Stimulated activated naive CD4-positive, alpha-beta T cell (primary cell): ENCODE results near the gene BCL3.

ENCODE experiments used
- DNase-seq, 6 experiments: peaks; one replicate each; lab custom pipeline; 2025; lab: John Stamatoyannopoulos, UW

The BCL3 gene

DNA sequence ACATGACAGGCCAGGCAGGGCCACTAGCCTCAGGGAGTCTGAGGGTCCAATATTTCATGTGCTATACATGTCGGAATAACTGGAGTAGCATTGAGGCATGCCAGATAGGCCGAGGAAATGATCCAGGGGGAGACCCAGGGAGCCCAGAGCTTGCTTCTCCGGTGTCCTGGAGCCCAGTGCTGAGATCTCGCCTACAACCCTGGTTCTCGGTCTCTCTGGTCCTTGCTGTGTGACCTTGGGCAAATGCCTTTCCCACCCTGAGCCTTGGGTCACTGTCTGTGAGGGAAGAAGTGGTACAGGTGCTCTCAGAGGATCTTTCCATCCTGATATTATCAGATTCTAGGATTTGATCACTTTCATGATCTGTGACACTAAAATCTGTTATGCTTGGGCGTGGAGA lies 40.5 kb downstream of the BCL3 start:
- DNase-seq = no peak

- peak in 2 of 6 experiments; percentile 9 to 28 for DNase-seq
Observed at GRCh38 chr19:44789943-44790483, 41.5 kb downstream of the BCL3 start.

DNA sequence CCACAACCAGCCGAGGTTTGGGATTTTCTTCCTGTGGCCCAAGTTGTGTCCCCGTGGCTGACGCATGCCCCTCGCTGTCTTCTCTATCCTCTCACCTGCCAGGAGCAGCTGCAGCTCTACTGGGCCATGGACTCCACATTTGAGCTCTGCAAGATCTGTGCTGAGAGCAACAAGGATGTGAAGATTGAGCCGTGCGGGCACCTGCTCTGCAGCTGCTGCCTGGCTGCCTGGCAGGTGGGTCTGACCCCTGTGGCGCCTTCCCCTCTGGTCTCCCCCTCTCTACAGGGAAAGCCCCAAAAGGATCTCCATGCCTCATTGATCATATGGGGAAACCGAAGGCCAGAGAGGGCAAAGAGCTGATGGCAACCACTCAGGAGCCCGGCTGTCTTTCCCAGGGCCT lies 43.8 kb downstream of the BCL3 start:
- DNase-seq = no peak

GRCh38 chr19:44794610-44795009 lies 46.1 kb downstream of the BCL3 start:
- no peak for DNase-seq

DNA sequence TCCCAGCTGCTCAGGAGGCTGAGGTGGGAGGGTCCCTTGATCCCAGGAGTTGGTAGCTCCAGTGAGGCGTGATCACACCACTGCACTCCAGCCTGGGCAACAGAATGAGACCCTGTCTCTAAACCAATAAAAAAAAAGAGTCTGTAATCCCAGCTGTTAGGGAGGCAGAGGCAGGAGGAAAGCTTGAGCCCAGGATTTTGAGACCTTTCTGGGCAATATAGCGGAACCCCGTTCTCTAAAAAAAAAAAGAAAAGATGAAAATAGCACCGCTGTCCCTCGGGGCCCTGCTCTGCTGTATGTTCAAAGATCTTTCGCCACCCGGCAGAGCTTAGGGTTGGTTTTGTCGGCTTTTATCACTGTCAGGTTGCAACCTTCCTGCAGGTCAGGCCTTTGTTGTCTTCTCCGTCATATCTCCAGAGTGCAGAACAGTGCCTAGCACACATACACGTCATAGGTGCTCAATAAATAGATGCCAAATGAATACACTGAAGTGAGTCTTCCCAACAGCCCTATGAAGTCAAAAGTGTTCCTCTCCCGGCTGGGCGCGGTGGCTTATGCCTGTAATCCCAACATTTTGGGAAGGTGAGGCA lies 47.0 kb downstream of the BCL3 start:
- no peak for DNase-seq

GRCh38 chr19:44796701-44797115 lies 48.2 kb downstream of the BCL3 start:
- DNase-seq = no peak

- DNase-seq = no peak
Observed at GRCh38 chr19:44799627-44800346, 51.3 kb downstream of the BCL3 start.

DNA sequence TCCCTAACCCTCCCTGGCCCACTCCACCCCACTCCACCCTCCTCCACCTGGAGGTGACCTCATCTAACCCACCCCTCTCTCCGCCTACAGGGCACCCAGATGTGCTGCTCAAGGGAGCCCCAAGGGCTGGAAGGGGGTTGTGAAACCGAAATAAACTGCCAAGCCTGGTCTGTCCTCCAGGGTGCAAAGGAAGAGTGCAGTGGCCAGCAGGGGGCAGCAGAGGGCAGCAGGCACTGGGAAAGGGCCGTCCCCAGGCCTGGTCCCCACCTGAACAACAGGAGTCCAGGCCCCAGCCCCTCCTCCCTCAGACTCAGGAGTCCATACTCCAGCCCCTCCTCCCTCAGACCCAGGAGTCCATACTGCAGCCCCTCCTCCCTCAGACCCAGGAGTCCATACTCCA lies 52.0 kb downstream of the BCL3 start:
- DNase-seq = peak; percentile 48 to 83 (median 70)

DNA sequence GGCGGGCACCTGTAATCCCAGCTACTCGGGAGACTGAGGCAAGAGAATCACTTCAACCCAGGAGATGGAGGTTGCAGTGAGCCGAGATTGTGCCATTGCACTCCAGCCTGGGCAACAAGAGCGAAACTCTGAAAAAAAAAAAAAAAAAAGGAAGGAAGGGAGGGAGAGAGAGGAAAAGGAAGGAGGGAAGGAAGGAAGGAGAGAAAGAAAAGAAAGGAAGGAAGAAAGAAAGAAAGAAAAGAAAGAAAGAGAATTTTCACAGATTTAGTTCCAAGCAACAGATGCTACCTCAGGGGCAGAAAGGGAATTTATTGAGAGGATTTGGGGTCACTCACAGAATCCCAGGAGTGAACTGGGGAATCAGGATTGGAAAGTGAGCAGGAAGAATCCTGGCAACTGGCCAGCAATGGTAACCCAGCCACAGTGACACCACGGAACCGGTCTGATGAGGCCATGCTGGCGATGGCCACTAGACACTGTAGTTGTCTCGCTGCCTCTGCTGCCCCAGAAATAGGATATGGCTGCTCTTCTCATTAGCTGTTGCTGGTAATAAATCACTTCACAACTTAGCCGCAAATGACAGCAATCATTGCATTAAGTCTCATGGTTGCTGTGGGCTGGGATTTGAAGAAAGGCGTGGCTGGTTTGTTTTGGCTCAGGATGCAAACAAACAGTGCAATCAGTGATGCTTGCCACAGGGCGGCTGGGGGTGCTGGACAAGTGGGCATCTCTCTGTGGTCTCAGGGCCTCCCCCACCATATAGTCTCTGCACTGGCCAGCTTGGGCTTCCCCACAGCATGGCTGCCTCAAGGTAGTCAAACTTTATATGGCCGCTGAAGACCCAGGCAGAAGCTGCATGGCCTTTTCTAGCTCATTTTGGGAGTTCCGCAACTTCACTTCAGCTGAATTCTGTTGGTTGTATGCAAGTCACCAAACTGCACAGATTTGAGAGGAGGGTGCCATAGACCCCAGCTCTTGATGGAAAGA lies 55.2 kb downstream of the BCL3 start:
- DNase-seq = no peak

GRCh38 chr19:44806291-44806690 lies 57.8 kb downstream of the BCL3 start:
- DNase-seq = no peak

DNA sequence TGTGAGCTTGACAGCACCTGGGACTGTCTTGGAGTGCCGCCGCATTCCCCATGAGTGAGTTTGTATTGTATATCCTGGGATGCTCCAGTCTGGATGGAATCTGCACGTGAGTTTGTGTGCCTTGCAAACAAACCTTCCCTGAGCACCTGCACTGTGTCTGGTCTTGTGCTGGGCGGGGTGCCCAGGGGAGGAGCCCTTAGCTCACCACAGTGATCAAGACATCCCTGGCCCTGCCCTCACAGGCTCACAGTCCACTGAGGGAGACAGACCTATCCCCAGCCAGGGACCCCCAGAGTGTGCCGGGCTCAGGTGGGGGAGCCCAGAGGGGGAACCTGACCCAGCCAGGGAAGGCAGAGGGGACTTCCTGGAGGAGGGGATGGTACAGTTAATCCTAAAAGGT lies 58.7 kb downstream of the BCL3 start:
- no peak for DNase-seq

DNA sequence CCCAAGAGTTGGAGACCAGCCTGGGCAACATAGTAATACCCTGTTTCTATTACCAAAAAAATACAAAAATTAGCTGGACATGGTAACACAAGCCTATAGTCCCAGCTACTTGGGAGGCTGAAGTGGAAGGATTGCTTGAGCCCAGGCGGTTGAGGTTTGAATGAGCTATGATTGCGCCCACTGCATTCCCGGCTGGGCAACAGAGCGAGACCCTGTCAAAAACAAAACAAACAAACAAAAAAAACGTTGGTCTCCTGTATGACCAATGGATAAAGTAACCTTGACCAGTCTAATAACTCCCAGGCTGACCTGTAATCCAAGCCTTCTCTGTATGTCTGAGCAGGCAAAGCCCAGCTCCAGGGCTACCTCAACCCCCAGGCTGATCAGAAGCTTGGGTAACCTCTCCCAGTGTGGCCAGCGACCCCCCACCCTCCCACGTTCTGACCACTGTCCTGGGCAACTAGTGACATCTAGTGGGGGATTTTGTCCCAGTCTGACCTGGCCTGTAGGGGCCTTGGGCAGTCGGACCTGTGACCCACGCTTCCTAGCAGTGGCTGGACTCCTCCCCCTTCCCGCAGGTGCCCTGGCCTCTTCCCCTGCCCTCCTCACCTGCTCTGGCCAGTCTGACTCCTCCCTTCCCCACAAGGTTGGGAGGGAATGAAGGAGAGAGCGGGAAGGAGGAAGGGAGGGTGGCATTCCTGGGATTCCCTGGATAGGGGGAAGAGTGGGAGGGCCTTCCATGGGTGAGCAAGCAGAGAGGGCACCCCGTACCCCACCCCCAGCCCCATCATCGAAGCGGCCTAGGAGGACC lies 59.3 kb downstream of the BCL3 start:
- no peak for DNase-seq

DNA sequence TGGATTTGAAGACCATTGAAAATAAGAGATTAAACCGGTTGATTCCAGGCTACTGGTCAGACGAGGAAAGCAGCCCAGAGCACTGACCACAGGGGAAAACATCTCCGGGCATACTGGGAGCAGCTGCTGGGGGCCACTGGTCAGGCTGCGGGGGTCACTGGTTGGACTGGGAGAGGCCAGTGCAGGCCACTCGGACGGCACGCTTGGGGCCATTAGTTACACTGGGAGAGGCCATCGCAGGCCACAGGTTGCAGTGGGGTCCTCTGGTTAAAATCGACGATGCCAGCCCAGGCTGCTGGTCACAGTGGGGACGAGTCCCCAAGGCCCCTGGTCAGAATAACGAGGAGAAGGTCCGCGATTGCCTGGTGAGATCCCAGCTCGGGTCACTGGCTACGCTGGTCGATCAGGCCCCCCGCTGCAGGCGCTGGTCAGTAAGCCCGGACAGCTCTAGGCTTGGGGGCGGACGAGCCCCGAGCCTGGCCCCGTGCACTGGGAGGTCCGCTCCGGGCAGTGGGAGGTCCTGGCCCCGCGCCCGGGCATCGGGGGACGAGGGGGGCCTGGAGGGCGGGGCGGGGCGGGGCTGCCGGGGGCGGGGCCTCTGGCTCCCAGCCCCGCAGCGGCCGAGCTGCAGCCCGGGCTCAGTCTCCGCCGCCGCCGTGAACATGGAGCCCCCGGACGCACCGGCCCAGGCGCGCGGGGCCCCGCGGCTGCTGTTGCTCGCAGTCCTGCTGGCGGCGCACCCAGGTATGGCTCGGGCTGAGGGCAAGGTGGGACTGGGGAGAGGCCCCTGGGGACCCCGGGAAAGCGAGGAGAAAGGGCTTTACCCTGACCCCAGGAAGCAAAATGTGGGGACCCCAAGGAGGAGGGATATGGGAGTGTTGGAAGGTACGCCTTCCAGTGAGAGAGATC lies 60.2 kb downstream of the BCL3 start, which contains the start of gene BCAM:
BCAM (plus strand) TSS at position 641 of the 909 bp plus-strand sequence; CDS start at position 663, 22 bp downstream.
- DNase-seq = no peak
